Activated CD8-positive, alpha-beta memory T cell treated with anti-CD3 and anti-CD28 coated beads for 24 hours (primary cell): ENCODE data around the gene CCL1.
"Not testable (repeated sequence)": the region's sequence is repeated elsewhere in the genome, so short reads cannot be mapped to it uniquely, and the experiment has no call there.

ENCODE experiments used
- DNase-seq: peaks from one replicate; pipeline ENCODE4 v3.0.0-alpha.2; 2020

Gene CCL1

GRCh38 chr17:34357398-34357797 is 5.6 kb downstream of the CCL1 start:
- no peak for DNase-seq

GRCh38 chr17:34356194-34356593 is 6.8 kb downstream of the CCL1 start, which contains the start of gene CCL13:
TSS of gene CCL13 (plus strand) at chr17:34356480. CDS start at chr17:34356527, 47 bp downstream.
- DNase-seq: no peak

GRCh38 chr17:34354637-34355036 is 8.4 kb downstream of the CCL1 start:
- DNase-seq: no peak

- DNase-seq: no peak
These were observed 10.8 kb downstream of the CCL1 start for GRCh38 chr17:34352191-34352590.

GRCh38 chr17:34351096-34351495 is 11.9 kb downstream of the CCL1 start:
- DNase-seq: no peak

GRCh38 chr17:34349751-34350150 is 13.3 kb downstream of the CCL1 start:
- DNase-seq: no peak

- no peak for DNase-seq
These were observed 16.0 kb downstream of the CCL1 start for GRCh38 chr17:34347063-34347462.

GRCh38 chr17:34341916-34342315 is 21.1 kb downstream of the CCL1 start:
- DNase-seq: no peak

- DNase-seq: no peak
These were observed 23.8 kb downstream of the CCL1 start for GRCh38 chr17:34339138-34339770.

GRCh38 chr17:34337701-34338100 is 25.3 kb downstream of the CCL1 start:
- DNase-seq: no peak

GRCh38 chr17:34327580-34327979 is 35.5 kb downstream of the CCL1 start:
- DNase-seq: not testable (repeated sequence)

- DNase-seq: no peak
These were observed 41.1 kb downstream of the CCL1 start for GRCh38 chr17:34321964-34322363.

GRCh38 chr17:34319039-34319483 is 44.0 kb downstream of the CCL1 start, which contains the start of gene CCL8:
TSS of gene CCL8 (plus strand) at chr17:34319435. CDS start at chr17:34319502, 67 bp downstream.
- DNase-seq: no peak

- no peak for DNase-seq
These were observed 44.6 kb downstream of the CCL1 start for GRCh38 chr17:34318474-34318873.

GRCh38 chr17:34314279-34314678 is 48.8 kb downstream of the CCL1 start:
- no peak for DNase-seq

- DNase-seq: no peak
These were observed 49.9 kb downstream of the CCL1 start for GRCh38 chr17:34313164-34313563.

- no peak for DNase-seq
These were observed 51.0 kb downstream of the CCL1 start for GRCh38 chr17:34312080-34312479.

- DNase-seq: no peak
These were observed 51.7 kb downstream of the CCL1 start for GRCh38 chr17:34311291-34311690.
